Measurements from ENCODE around the gene MYO5C. TPM values are rescaled to one million over a fixed set of nuclear protein-coding genes. Genes with fewer than 3 reads are reported as not detected.
A peak's percentile ranks its signal among the peaks of the same experiment; 100 is the strongest.

Gene MYO5C
- total RNA-seq, 2 donors from 2014 or later, result 3.0 to 18.4 TPM

GRCh38 chr15:52257734-52258062, 37.9 kb downstream of the MYO5C start:
- Histone ChIP-seq H3K4me3 (no peak overlapping the region), H3K27me3 (replicated peaks; ENCODE audit: insufficient read depth) (no peaks in the 10 kb centered on the region), H3K9me3 (no peaks in the 10 kb centered on the region), H3K36me3 (no peaks in the 10 kb centered on the region), H3K4me1 (ENCODE audit: control insufficient read depth in 1 of 2, low read depth in 2 of 2) (peaks cover 10 to 19% of the 10 kb centered on the region in 2 donors), H3K27ac (no peak overlapping the region)
- ATAC-seq (ENCODE audit: insufficient number of reproducible peaks, low FRiP score, low read depth) (no peak), DNase-seq (ENCODE audit: low spot score) (no peak)
- no peak for TF ChIP-seq CTCF (IDR thresholded peaks at IDR 0.05)

- peaks cover 7 to 18% of the 10 kb centered on the region in 2 donors for H3K4me1 ChIP-seq (ENCODE audit: control insufficient read depth in 1 of 2, low read depth in 2 of 2)
- no peaks in the 10 kb centered on the region for H3K36me3 ChIP-seq
- ATAC-seq (ENCODE audit: insufficient number of reproducible peaks, low FRiP score, low read depth), result no peak
- H3K27ac ChIP-seq, result no peak overlapping the region
- H3K4me3 ChIP-seq, result no peak overlapping the region
- no peaks in the 10 kb centered on the region for H3K27me3 ChIP-seq (replicated peaks; ENCODE audit: insufficient read depth)
- no peak for TF ChIP-seq CTCF (IDR thresholded peaks at IDR 0.05)
- H3K9me3 ChIP-seq, result no peaks in the 10 kb centered on the region
- DNase-seq (ENCODE audit: low spot score), result no peak
Observed at GRCh38 chr15:52256930-52257733, 38.5 kb downstream of the MYO5C start.

- Histone ChIP-seq H3K9me3 (no peaks in the 10 kb centered on the region), H3K4me1 (ENCODE audit: control insufficient read depth in 1 of 2, low read depth in 2 of 2) (peaks cover 4 to 12% of the 10 kb centered on the region in 2 donors), H3K36me3 (no peaks in the 10 kb centered on the region), H3K4me3 (no peak overlapping the region), H3K27ac (no peak overlapping the region), H3K27me3 (replicated peaks; ENCODE audit: insufficient read depth) (no peaks in the 10 kb centered on the region)
- peak; percentile 42 for ATAC-seq (ENCODE audit: insufficient number of reproducible peaks, low FRiP score, low read depth)
- peak; percentile 29 for DNase-seq (ENCODE audit: low spot score)
- TF ChIP-seq CTCF (IDR thresholded peaks at IDR 0.05), result peak; percentile 83
Observed at GRCh38 chr15:52256366-52256765, 39.2 kb downstream of the MYO5C start.

GRCh38 chr15:52255935-52256334, 39.7 kb downstream of the MYO5C start:
- ATAC-seq (ENCODE audit: insufficient number of reproducible peaks, low FRiP score, low read depth), result no peak
- no peak overlapping the region for H3K4me3 ChIP-seq
- H3K36me3 ChIP-seq, result no peaks in the 10 kb centered on the region
- no peaks in the 10 kb centered on the region for H3K9me3 ChIP-seq
- H3K4me1 ChIP-seq (ENCODE audit: control insufficient read depth in 1 of 2, low read depth in 2 of 2), result peaks cover 4 to 11% of the 10 kb centered on the region in 2 donors
- no peak for DNase-seq (ENCODE audit: low spot score)
- H3K27me3 ChIP-seq (replicated peaks; ENCODE audit: insufficient read depth), result no peaks in the 10 kb centered on the region
- no peak overlapping the region for H3K27ac ChIP-seq
- TF ChIP-seq CTCF (IDR thresholded peaks at IDR 0.05), result no peak

- Histone ChIP-seq H3K36me3 (no peaks in the 10 kb centered on the region), H3K9me3 (no peaks in the 10 kb centered on the region), H3K4me1 (ENCODE audit: control insufficient read depth in 1 of 2, low read depth in 2 of 2) (peaks cover 4 to 11% of the 10 kb centered on the region in 2 donors), H3K27ac (no peak overlapping the region), H3K4me3 (no peak overlapping the region), H3K27me3 (replicated peaks; ENCODE audit: insufficient read depth) (no peaks in the 10 kb centered on the region)
- ATAC-seq (ENCODE audit: insufficient number of reproducible peaks, low FRiP score, low read depth), result no peak
- TF ChIP-seq CTCF (IDR thresholded peaks at IDR 0.05), result no peak
- DNase-seq (ENCODE audit: low spot score), result no peak
Observed at GRCh38 chr15:52255008-52255407, 40.6 kb downstream of the MYO5C start.

Measured in thoracic aorta (tissue), 2 donors.